NCI-H1694 (cell line): ENCODE results near the gene CAMLG.

Experiments used
- DNase-seq: peaks from one replicate; lab custom pipeline; 2025; lab: John Stamatoyannopoulos, UW

CAMLG gene

DNA sequence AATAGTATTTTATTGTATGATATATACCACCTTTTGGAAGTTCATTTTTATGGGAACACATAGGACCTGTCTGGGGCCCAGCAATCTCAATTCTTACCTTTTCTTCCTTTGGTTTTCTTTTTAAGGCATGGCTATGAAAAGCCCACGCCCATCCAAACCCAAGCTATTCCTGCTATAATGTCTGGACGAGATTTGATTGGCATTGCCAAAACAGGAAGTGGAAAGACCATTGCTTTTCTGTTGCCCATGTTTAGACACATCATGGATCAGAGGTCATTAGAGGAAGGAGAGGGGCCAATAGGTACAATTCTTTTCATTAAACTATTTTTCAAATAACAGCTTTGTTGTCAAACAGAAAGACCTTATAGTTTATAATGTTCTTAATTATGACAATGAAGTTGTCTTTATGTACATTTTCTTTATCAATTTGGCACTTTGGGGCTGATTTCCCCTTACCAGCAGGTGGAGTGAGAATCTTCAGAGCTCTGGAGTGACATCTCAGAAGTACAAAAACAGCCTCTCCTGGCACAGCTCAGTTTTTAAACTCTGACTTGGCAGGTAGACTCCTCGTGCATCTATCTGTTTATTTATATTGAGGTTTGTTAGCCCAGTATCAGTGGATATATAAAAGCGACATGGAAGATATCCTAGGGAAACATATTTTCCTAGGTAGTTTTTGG, 46.0 kb downstream of the CAMLG start:
- no peak for DNase-seq

DNA sequence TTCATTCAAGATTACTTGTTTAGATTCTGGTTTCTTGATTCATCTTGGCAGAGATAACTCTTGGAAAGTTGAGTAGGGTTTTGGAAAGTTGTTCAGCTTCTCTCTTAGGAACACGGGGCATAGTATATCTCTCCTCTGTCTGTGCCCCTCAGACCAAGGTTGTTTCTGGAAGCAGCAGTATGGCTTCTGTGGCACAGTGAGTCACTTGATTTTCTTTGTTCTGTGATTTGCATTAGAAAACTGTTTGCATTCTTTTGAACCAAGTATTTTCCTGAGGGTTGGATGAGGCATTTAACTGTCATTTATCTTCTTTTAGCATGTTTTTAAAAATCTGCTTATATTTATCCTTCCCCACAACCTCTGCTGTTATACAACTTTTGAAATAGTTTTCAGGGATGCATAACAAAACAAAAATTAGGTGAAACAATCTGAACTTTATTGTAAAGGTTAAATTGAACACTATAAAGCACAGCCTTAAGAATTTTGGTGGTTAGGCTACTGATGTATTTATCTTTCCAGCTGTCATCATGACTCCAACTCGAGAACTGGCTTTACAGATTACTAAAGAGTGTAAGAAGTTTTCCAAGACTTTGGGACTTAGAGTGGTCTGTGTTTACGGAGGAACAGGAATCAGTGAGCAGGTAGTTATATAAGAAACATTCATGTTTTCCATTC, 46.7 kb downstream of the CAMLG start:
- DNase-seq, result no peak

DNA sequence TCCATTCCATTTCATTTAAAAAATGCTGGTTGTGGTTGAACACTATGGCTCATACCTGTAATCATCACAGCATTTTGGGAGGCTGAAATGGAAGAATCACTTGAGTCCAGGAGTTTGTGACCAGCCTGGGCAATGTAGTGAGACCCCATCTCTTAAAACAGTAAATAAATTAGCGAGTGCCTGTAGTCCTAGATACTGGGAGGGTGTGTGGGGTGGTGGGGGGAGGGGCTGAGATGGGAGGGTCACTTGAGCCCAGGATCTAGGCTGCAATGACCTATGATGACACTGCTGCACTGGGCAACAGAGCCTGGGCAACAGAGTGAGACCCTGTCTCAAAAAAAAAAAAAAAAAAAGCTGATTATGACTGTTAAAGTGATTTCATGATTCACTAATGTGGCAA, 49.3 kb downstream of the CAMLG start:
- DNase-seq, result no peak

DNA sequence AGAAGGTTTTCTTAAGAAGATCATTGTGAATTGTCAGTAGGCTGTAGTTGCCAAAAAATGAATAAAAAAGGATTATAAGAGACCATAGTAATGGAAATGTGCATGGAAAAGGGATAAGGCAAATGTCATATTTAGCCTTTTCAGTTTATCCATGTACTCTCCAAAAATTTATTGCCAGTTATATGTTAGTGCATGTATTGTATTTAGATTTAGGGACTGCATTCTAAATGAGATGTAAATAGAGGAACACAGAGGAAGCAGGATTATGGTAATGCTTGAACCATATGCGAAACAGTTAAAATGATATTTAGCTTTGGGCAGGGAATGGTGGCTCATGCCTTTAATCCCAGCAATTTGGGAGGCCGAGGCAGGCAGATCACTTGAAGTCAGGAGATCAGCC, 53.2 kb downstream of the CAMLG start:
- no peak for DNase-seq

DNA sequence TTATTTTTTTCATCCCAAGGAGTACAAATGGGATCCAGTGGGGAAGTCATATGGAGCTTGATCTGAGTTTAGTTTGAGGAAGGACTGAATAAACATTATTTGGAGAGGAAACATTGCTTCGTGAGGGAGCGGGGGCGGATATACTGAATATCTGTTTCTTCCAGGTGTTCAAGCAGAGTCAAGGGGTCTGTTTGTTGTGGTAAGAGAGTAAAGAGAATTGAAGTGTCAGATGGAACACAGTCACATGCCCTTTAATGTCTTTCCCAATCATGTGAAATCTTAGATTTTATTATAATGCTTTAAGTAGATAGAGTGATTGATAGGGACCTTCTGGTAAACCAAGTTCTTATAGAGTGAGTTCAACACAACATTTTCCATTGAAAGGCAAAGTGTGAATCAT, 53.9 kb downstream of the CAMLG start:
- no peak for DNase-seq

DNA sequence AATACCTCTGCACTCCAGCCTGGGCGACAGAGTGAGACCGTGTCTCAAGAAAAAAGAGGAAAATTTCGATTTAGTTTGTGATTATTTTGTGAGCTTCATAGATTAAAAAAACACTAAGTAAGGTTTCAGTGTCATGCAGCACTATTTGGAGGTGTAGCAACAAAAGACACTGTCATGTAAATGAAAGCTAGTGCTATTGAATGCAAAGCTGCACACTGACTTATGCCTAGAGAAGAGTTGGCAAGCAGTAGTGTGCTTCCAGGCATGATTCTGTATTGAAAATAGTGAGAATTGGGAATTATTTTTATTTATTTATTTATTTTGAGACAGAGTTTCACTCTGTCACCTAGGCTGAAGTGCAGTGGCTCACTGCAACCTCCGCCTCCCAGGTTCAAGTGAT, 54.8 kb downstream of the CAMLG start:
- DNase-seq, result no peak

DNA sequence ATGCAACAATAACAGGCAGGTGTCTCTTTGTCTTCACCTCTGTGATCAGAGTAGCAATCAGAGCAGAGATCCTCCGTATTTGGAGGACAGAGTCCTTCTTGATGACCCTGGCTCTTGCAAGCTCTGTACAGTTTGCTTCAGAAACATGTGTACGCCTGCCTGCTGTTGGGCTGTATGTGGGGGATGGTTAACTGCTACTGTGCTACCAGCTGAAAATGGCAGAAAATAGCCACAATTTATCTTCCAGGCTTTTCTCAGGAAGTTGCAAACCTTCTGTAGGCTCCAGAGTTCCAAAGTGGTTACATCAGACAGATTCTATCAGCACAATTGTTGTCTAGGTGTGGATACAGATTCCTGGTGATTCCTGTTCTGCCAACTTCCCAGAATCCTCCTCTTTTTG, 55.7 kb downstream of the CAMLG start:
- no peak for DNase-seq

DNA sequence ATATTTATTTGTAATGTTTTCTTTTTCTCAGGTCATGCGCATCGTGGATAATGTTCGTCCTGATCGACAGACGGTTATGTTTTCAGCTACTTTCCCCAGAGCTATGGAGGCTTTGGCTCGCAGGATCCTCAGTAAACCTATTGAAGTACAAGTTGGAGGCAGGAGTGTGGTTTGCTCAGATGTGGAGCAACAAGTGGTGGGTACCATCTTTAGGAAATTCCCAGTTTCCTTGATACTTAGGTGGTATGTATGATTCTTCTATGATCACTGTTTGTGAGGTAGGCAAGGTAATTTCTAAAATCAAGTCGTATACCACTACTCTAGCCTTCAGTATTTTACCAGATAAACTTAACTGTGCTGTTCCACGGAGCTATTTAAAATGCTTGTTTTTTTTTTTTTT, 56.5 kb downstream of the CAMLG start:
- DNase-seq, result no peak

DNA sequence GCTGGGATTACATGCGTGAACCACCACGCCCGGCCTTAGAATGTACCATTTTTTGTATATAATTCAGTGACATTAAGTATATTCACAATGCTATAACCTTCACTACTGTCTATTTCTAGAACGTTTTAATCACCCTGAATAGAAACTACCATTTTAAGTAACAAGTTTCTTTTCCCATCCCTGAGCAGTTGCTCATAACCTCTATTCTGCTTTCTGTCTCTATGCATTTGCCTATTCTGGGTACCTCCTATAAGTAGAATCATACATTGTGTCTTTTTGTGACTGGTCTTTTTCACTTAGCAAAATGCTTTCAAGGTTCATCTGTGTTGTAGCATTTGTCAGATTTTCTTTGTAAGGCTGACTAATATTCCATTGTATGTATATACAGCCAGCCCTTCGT, 60.1 kb downstream of the CAMLG start:
- DNase-seq, result no peak
